PFSK-1 (cell line): ENCODE results near the gene SSUH2.

Experiments used
- FOXP2 ChIP-seq: optimal IDR thresholded peaks from 2 replicates; pipeline ENCODE3; 2011; ENCODE audit warnings: borderline replicate concordance, control low read depth, inconsistent platforms; ENCODE audit not compliant: insufficient read depth; ENCODE audit errors: extremely low read length, extremely low read depth
- POLR2AphosphoS5 ChIP-seq: IDR thresholded peaks from 2 replicates; pipeline ENCODE4 v1.6.1; 2012; ENCODE audit warnings: low read depth, mild to moderate bottlenecking, control low read depth, low read length, moderate library complexity
- TAF1 ChIP-seq: IDR thresholded peaks from 2 replicates; pipeline ENCODE4 v1.6.1; 2012; ENCODE audit warnings: low read length, control low read depth, borderline replicate concordance; ENCODE audit not compliant: insufficient read depth
- TF ChIP-seq, protein P1 (sequence below), 2 experiments: IDR thresholded peaks; 2 replicates each; pipeline versions ENCODE4 v1.6.1 to v1.8.0; 2011 to 2012; ENCODE audit warnings: low read depth in 2 of 2, low read length in 2 of 2, control low read depth in 1 of 2, inconsistent platforms in 1 of 2, mild to moderate bottlenecking in 1 of 2, moderate library complexity in 1 of 2; ENCODE audit not compliant: insufficient read depth in 1 of 2

DNA sequence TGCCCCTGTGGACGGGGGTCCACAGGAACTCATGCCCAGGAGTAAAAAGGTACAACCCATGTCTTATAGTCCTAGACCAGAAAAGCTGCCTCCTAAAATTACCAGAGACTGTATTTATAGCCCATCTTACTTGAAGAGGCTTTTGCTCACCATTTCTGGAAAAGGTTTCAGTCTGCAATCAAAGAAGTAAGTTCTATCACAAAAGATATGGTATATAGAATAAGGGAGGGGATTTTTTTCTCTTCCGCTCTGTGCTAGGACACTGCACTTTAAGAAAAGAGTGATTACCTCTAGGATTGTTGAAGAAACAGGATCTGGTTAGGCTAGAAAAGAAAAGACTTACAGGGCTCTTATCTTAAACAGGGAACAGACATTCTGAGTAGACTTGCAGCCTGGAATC lies 2.6 kb downstream of the SSUH2 start:
- no peak for TF ChIP-seq POLR2AphosphoS5
- TF ChIP-seq, protein P1, sequence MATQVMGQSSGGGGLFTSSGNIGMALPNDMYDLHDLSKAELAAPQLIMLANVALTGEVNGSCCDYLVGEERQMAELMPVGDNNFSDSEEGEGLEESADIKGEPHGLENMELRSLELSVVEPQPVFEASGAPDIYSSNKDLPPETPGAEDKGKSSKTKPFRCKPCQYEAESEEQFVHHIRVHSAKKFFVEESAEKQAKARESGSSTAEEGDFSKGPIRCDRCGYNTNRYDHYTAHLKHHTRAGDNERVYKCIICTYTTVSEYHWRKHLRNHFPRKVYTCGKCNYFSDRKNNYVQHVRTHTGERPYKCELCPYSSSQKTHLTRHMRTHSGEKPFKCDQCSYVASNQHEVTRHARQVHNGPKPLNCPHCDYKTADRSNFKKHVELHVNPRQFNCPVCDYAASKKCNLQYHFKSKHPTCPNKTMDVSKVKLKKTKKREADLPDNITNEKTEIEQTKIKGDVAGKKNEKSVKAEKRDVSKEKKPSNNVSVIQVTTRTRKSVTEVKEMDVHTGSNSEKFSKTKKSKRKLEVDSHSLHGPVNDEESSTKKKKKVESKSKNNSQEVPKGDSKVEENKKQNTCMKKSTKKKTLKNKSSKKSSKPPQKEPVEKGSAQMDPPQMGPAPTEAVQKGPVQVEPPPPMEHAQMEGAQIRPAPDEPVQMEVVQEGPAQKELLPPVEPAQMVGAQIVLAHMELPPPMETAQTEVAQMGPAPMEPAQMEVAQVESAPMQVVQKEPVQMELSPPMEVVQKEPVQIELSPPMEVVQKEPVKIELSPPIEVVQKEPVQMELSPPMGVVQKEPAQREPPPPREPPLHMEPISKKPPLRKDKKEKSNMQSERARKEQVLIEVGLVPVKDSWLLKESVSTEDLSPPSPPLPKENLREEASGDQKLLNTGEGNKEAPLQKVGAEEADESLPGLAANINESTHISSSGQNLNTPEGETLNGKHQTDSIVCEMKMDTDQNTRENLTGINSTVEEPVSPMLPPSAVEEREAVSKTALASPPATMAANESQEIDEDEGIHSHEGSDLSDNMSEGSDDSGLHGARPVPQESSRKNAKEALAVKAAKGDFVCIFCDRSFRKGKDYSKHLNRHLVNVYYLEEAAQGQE (IDR thresholded peaks at IDR 0.05; ENCODE audit: insufficient read depth in 1 of 2, low read depth in 2 of 2, low read length in 2 of 2) = no peak
- TF ChIP-seq FOXP2 = no peak
- TF ChIP-seq TAF1 = no peak
